HepG2 (cell line): ENCODE measurements around the gene DDX19B. TPM values are rescaled to one million over a fixed set of nuclear protein-coding genes. Genes with fewer than 3 reads are reported as not detected.

Source experiments
- AHR ChIP-seq: IDR thresholded peaks from 2 replicates; pipeline ENCODE4 v1.6.1; 2018; ENCODE audit warnings: missing genetic modification reagents, missing compliant biosample characterization
- ARNT2 ChIP-seq: sonication (generic); formaldehyde crosslinking; IDR thresholded peaks from 2 replicates; pipeline ENCODE4 v1.8.0; 2022; ENCODE audit warnings: mild to moderate bottlenecking, low read depth, missing genetic modification reagents, moderate library complexity
- ATRX ChIP-seq: sonication (generic); formaldehyde crosslinking; IDR thresholded peaks from 2 replicates; pipeline ENCODE4 v1.4.0; 2020; ENCODE audit warnings: missing genetic modification reagents, borderline replicate concordance
- CENPBD1 ChIP-seq: sonication (generic); formaldehyde crosslinking; IDR thresholded peaks from 2 replicates; pipeline ENCODE4 v1.8.0; 2022; ENCODE audit warnings: missing genetic modification reagents, low read depth, mild to moderate bottlenecking, borderline replicate concordance
- CHCHD3 ChIP-seq: sonication (generic); formaldehyde crosslinking; IDR thresholded peaks from 2 replicates; pipeline ENCODE4 v1.8.0; 2022; ENCODE audit warnings: mild to moderate bottlenecking, missing genetic modification reagents, moderate library complexity
- GATA4 ChIP-seq: sonication (generic); IDR thresholded peaks from 2 replicates; pipeline ENCODE4 v1.6.1; 2016; ENCODE audit warnings: antibody characterized with exemption, low read depth, borderline replicate concordance
- NR2F2 ChIP-seq: IDR thresholded peaks from 2 replicates; pipeline ENCODE4 v1.6.1; 2012; ENCODE audit warnings: low read depth, inconsistent platforms, borderline replicate concordance
- RELA ChIP-seq: sonication (generic); formaldehyde crosslinking; IDR thresholded peaks from 2 replicates; pipeline ENCODE4 v1.4.0; 2020; ENCODE audit warnings: missing genetic modification reagents
- SP140L ChIP-seq: sonication (generic); formaldehyde crosslinking; IDR thresholded peaks from 2 replicates; pipeline ENCODE4 v1.4.0; 2020; ENCODE audit warnings: missing genetic modification reagents, borderline replicate concordance
- TARDBP ChIP-seq: sonication (generic); formaldehyde crosslinking; IDR thresholded peaks from 2 replicates; pipeline ENCODE4 v1.8.0; 2022; ENCODE audit warnings: mild to moderate bottlenecking, missing genetic modification reagents
- TCF12 ChIP-seq, 2 experiments: fragments of 450-650 bp in 1 of 2; sonication (generic) in 1 of 2; formaldehyde crosslinking in 1 of 2; IDR thresholded peaks; 2 replicates each; pipeline versions ENCODE4 v1.6.1 to v1.8.0; 2017 to 2022; ENCODE audit warnings: antibody characterized with exemption in 1 of 2, mild to moderate bottlenecking in 1 of 2, missing genetic modification reagents in 1 of 2, moderate library complexity in 1 of 2
- TCF7 ChIP-seq: sonication (generic); IDR thresholded peaks from 2 replicates; pipeline ENCODE4 v1.6.1; 2016; ENCODE audit warnings: antibody characterized with exemption, low read depth
- TFAP4 ChIP-seq: sonication (generic); IDR thresholded peaks from 2 replicates; pipeline ENCODE4 v1.6.1; 2016; ENCODE audit warnings: low read depth, borderline replicate concordance
- ZFP90 ChIP-seq: sonication (generic); formaldehyde crosslinking; IDR thresholded peaks from 2 replicates; pipeline ENCODE4 v1.8.0; 2022; ENCODE audit warnings: missing genetic modification reagents, mild to moderate bottlenecking, inconsistent platforms, borderline replicate concordance
- ZNF460 ChIP-seq: sonication (generic); formaldehyde crosslinking; IDR thresholded peaks from 2 replicates; pipeline ENCODE4 v1.5.1; 2020; ENCODE audit warnings: missing genetic modification reagents, mild to moderate bottlenecking, borderline replicate concordance
- ZNF484 ChIP-seq: sonication (generic); formaldehyde crosslinking; IDR thresholded peaks from 2 replicates; pipeline ENCODE4 v1.5.1; 2020; ENCODE audit warnings: mild to moderate bottlenecking, low read depth, missing genetic modification reagents, borderline replicate concordance
- ZNF512 ChIP-seq: sonication (generic); formaldehyde crosslinking; IDR thresholded peaks from 2 replicates; pipeline ENCODE4 v1.4.0; 2020; ENCODE audit warnings: mild to moderate bottlenecking, missing genetic modification reagents
- ZNF543 ChIP-seq: sonication (generic); formaldehyde crosslinking; IDR thresholded peaks from 2 replicates; pipeline ENCODE4 v1.4.0; 2020; ENCODE audit warnings: mild to moderate bottlenecking, missing genetic modification reagents
- ZNF598 ChIP-seq: sonication (generic); formaldehyde crosslinking; IDR thresholded peaks from 2 replicates; pipeline ENCODE4 v1.5.1; 2020; ENCODE audit warnings: mild to moderate bottlenecking, missing genetic modification reagents, borderline replicate concordance
- ZSCAN20 ChIP-seq: sonication (generic); formaldehyde crosslinking; IDR thresholded peaks from 2 replicates; pipeline ENCODE4 v1.4.0; 2020; ENCODE audit warnings: missing genetic modification reagents, mild to moderate bottlenecking, borderline replicate concordance
- polyA plus RNA-seq, 8 experiments: library from polyadenylated mRNA; depleted of rRNA in 3 of 8; stranded (reverse) in 7 of 8; unstranded in 1 of 8; fragments of >200 nt; fragmentation: Illumina TruSeq in 4 of 8; extraction: Trizol in 4 of 8; gene quantifications; 2 replicates each; pipeline versions ENCODE4 v1.2.1 to v1.2.3, GENCODE V29; 2011 to 2016; ENCODE audit warnings: low read depth in 4 of 8, missing spikeins in 1 of 8, mixed read lengths in 1 of 8; ENCODE audit not compliant: insufficient read depth in 1 of 8
- total RNA-seq, 5 experiments: library from RNA; depleted of rRNA; stranded (reverse); fragments of >200 nt; fragmentation: Illumina TruSeq; extraction: Trizol; gene quantifications; 2 replicates each; pipeline ENCODE4 v1.2.3, GENCODE V29; 2016; ENCODE audit warnings: low read depth in 1 of 5
- TF ChIP-seq, protein P1 (sequence below), 2 experiments: sonication (generic) in 1 of 2; formaldehyde crosslinking in 1 of 2; IDR thresholded peaks; 2 replicates each; pipeline versions ENCODE4 v1.5.1 to v1.6.1; 2011 to 2020; ENCODE audit warnings: borderline replicate concordance in 1 of 2, low read depth in 1 of 2, low read length in 1 of 2, mild to moderate bottlenecking in 1 of 2, missing genetic modification reagents in 1 of 2, moderate library complexity in 1 of 2
- TF ChIP-seq, protein P2 (sequence below): sonication (generic); formaldehyde crosslinking; IDR thresholded peaks from 2 replicates; pipeline ENCODE4 v1.4.0; 2020; ENCODE audit warnings: missing genetic modification reagents

The DDX19B gene
- total and polyA plus RNA-seq, 2 of the 13 experiments (the other 11 are each of a cell fraction or from before 2014, with no cell fraction given), result 36.2 to 40.0 TPM

- TF ChIP-seq, protein P1, sequence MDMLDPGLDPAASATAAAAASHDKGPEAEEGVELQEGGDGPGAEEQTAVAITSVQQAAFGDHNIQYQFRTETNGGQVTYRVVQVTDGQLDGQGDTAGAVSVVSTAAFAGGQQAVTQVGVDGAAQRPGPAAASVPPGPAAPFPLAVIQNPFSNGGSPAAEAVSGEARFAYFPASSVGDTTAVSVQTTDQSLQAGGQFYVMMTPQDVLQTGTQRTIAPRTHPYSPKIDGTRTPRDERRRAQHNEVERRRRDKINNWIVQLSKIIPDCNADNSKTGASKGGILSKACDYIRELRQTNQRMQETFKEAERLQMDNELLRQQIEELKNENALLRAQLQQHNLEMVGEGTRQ (IDR thresholded peaks at IDR 0.05; ENCODE audit: low read depth, low read length), result peak; percentile 76
- TF ChIP-seq, protein P1 (CRISPR knock-in tag; IDR thresholded peaks at IDR 0.05; ENCODE audit: borderline replicate concordance), result peak; percentile 70; the same call in 1 of the 2 replicates
- TF ChIP-seq ZNF598 (peak; percentile 84; the same call in 1 of the 2 replicates), SP140L (no peak; the same call in 1 of the 2 replicates), ARNT2 (CRISPR knock-in tag) (peak; percentile 91), ZNF484 (no peak), CENPBD1 (no peak), CHCHD3 (CRISPR knock-in tag) (peak; percentile 83; the same call in 1 of the 2 replicates), TARDBP (CRISPR knock-in tag) (peak; percentile 74; the same call in 1 of the 2 replicates), ZNF512 (CRISPR knock-in tag) (no peak), AHR (CRISPR knock-in tag) (0 out of 2 replicates have a peak, but pooled peaks have one; percentile 48), ZNF460 (CRISPR knock-in tag) (no peak; the same call in 1 of the 2 replicates), RELA (CRISPR knock-in tag) (no peak), ATRX (CRISPR knock-in tag) (no peak), TCF12 (IDR thresholded peaks at IDR 0.05) (no peak), TCF12 (CRISPR knock-in tag; IDR thresholded peaks at IDR 0.05) (peak; percentile 60), TFAP4 (peak; percentile 92; the same call in 1 of the 2 replicates), NR2F2 (no peak), TCF7 (no peak), GATA4 (peak; percentile 69; the same call in 1 of the 2 replicates), ZNF543 (peak; percentile 53; the same call in 1 of the 2 replicates), ZFP90 (peak; percentile 94; the same call in 1 of the 2 replicates), ZSCAN20 (CRISPR knock-in tag) (peak; percentile 96; the same call in 1 of the 2 replicates)
- TF ChIP-seq, protein P2, sequence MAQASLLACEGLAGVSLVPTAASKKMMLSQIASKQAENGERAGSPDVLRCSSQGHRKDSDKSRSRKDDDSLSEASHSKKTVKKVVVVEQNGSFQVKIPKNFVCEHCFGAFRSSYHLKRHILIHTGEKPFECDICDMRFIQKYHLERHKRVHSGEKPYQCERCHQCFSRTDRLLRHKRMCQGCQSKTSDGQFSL (CRISPR knock-in tag), result no peak
These were observed 9.5 kb upstream of the DDX19B start, which contains the start of gene AARS1 (continued) for GRCh38 chr16:70289229-70290094.
